Measurements from ENCODE around the gene CCDC73.
"Not testable (repeated sequence)": the region's sequence is repeated elsewhere in the genome, so short reads cannot be mapped to it uniquely, and the experiment has no call there.

The CCDC73 gene

DNA sequence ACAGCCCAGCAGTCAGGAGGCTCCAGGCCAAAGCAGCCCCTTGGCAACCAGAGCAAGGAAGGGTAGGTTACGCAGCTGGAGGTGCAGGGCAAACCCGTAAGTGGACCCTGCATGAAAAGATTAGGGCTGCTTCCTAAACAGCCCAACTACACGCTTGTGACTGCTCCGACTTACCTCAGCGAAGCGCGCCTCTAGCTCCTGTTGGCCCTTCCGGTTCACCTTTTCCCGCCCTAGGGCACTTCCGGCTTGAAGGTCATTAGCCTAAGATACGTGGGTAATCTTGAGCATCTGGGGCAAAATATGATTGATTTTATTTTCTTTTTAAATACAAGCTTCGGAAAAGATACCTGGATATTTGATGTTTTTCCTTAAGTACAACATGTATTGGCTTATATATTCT lies at the start of gene CCDC73:
TSS of gene CCDC73 (minus strand) at position 224 of the 400 bp plus-strand sequence. CDS start 34,419 bp downstream, outside the sequence.
- no peak for DNase-seq

GRCh38 chr11:32843544-32843943 lies 49.1 kb upstream of the CCDC73 start:
- DNase-seq, result no peak

GRCh38 chr11:32840587-32840986 lies 46.1 kb upstream of the CCDC73 start:
- DNase-seq, result no peak

- DNase-seq, result no peak
Observed at GRCh38 chr11:32839308-32839707, 44.8 kb upstream of the CCDC73 start.

DNA sequence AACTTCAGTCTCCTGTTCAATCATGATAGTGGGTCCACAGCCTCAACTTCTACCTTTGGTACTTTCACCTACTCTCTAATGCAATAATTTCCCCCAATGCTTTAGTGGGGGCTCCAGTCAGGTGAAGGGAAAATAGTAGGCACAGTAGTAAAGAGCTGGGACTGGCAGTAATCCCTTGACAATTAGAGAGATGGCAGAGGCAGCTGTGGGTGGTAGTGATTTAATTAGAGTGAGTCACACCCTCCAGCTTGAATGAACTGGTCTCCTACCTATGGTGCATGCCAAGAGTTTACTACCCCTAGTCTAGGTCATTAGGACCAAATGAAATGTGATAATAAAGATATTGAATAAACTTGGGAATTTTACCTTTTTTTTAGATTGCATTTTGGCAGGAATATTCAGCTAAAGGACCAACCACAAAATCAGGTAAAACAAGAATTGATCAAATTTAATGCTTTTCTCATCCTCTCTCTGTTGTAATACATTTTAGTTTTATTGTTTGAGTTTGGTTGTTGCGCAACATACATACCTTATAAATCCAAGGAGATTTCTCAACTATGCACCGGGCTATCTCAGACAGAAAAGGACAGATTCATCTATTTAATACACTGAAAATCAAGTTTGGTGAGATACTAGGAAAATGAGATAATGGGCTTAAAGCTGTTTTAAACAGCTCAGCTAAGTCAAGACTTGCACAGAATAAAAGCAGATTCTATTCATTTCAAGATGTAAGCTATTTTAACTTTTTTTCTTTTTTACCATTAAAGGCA lies 44.2 kb upstream of the CCDC73 start:
- no peak for DNase-seq

- DNase-seq, result no peak
Observed at GRCh38 chr11:32836946-32837345, 42.5 kb upstream of the CCDC73 start.

DNA sequence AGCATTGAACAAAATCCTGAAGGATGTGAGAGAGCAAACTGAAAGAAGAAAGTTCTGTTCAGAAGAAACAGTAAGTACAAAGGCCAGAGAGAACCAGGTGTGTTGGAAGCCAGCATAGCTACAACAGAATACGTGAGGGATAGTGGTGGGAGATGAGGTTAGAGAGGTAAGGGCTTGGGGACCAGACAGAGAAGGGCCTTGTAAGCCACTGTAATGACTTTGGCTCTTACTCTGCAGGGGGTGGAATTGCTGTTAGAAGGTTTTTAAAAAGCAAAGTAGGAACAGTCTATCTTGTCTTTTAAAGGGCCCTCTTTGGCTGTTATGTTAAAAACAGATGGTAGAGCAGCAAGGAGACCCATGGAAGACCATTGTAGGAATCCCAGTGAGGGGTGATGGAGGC lies 39.5 kb upstream of the CCDC73 start:
- DNase-seq, result no peak

GRCh38 chr11:32831221-32831620 lies 36.8 kb upstream of the CCDC73 start:
- no peak for DNase-seq

- no peak for DNase-seq
Observed at GRCh38 chr11:32830796-32831195, 36.3 kb upstream of the CCDC73 start.

DNA sequence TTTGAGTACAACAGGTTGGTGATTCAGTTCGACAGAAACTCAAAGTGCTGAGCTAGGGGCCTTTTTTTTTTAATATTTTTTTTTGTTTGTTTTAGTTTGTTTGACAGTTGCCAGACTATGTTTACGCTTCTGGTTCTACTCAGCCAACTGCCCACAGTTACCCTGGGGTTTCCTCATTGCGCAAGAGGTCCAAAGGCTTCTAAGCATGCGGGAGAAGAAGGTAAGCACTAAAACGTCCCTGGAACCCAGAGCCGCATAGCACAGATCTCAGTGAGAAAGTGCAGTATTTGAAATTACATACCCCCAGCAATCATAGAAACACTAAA lies 35.9 kb upstream of the CCDC73 start:
- DNase-seq, result no peak

DNA sequence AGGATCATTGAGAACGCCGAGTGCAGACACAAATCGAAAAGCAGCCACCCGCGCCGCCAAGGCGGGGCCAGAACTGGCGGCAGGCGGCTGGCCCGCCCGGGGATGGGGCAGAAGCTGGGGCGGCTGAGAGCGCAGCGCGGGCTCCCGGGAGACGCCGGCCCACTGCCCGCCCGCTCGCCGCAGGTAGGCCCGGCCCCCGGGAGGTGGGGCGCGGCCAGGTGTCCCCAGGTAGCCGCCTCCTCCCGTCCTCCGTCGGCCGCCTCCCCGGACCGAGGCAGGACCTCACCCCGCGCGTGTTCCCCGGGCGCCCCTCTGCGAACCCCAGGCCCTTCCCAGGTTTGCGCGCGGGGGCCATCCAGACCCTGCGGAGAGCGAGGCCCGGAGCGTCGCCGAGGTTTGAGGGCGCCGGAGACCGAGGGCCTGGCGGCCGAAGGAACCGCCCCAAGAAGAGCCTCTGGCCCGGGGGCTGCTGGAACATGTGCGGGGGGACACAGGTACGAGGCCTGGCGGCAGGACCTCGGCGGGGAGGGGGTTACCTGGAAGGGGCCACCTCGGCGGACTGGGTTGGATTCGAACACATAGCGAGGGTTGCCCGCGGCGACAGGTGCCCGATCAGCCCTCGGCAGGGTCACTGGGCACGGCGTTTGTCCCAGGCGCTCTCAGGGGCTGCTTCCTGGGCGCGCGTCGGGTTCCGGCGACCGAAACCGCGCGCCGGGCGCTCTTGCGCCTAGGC lies 35.4 kb upstream of the CCDC73 start, which contains the start of gene PRRG4:
TSS of gene PRRG4 (plus strand) at position 248 of the 733 bp plus-strand sequence. CDS start 603 bp downstream, outside the sequence.
- peak; percentile 19 for DNase-seq

GRCh38 chr11:32829157-32829679 lies 34.8 kb upstream of the CCDC73 start:
- no peak for DNase-seq

DNA sequence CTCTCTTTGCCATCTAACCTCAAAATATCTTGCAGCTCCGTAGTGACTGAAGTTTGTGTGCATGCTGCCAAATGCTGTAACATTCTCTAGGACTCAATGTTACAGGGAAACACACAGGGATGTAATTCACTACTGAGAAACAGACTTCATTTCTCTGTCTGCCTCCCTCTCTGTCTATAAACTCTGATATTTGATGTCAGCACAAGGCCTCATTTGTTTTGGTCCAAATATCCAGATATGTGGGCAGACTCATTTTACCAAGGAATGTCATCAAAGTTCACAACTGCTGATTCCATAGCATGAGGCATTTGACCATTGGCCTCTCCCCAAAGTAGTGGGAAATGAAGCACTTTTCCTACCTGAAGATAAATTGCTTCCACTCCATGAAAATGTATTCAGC lies 32.8 kb upstream of the CCDC73 start:
- DNase-seq, result no peak

GRCh38 chr11:32826113-32826512 lies 31.7 kb upstream of the CCDC73 start:
- DNase-seq, result no peak

DNA sequence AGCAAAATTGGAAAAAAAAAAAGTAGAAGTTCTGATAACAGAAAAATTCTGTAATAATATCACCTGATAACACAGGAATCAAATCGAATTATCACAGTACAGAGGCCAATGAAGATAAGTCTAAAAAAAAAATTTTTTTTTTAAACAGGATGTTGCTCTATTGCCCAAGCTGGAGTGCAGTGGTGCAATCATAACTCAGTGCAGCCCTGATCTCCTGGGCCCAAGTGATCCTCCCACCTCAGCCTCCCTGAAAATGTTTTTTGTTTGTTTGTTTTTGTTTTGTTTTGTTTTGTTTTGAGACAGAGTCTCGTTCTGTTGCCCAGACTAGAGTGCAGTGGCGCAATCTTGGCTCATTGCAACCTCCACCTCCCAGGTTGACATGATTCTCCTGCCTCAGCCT lies 29.2 kb upstream of the CCDC73 start:
- not testable (repeated sequence) for DNase-seq

GRCh38 chr11:32821917-32822560 lies 27.6 kb upstream of the CCDC73 start:
- no peak for DNase-seq

DNA sequence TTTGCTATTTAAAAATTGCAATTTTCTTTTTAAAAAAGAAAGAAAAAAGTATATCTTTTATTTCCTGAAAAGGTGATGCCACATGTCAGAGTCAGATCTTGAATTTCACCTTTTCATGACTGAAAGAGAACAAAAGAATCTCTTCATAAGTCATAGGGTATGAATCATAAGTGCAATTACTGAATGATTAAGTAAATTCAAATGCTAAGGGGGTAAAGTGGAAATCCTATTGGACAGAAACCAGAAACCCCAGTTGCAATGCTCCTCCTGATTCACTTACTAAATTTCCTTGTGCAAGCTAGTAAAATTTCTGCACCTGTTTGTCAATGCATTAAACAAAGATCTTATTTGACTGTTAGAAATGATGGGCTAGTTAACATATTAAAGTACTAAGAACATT lies 27.1 kb upstream of the CCDC73 start:
- no peak for DNase-seq

DNA sequence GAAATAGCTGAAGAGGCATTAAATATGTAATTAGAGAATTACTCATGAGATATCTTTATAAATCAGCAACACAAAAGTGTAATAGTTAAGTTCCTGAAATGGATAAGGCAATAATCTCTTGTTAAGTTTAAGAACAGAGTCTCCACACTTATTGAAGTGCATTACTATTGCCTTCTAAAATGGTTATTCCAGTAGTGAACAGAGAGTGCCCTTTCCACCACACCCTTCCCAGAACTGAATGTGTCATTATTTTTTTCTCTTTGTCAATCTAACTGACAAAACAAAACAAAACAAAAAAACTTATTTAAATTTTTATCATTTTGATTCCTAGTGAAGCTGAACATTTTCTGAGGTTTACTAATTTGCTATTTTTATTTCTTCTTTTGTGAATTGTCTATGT lies 26.0 kb upstream of the CCDC73 start:
- DNase-seq, result no peak

- no peak for DNase-seq
Observed at GRCh38 chr11:32819187-32819586, 24.7 kb upstream of the CCDC73 start.

DNA sequence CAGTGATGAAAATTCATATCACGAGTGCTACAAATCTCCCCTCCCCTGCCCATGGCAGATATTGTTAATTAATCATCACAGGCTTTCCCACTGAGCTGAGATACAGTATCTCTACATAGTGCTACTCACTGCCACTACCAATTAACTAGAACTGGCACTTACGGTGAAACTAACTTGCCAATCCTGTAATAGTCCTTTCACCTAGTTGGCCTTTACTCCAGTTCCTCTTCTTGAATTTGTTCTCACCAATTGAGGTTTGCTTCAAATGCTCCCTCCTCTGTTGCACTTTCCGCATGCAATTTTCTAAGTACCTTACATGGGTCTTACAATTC lies 23.4 kb upstream of the CCDC73 start:
- no peak for DNase-seq

- no peak for DNase-seq
Observed at GRCh38 chr11:32817181-32817851, 22.9 kb upstream of the CCDC73 start.

DNA sequence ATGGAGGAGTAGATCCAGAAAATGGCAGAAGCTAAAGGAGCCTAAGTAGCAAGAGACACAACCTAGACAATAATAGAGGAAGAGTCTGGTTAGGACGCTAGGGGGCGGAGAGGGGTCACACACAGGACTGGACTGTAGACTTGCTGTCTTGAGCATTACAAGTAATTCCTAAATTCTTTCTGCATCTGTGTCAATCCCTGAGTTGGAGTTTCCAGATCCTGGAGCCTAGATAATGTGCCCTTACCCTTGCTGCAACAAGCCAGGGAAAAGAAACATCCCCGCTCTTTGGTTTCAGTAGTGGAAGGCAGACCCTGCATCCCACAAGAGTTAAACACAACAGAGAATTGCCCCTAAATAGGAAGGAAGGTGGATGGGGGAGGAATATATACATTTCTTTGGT lies 14.9 kb upstream of the CCDC73 start:
- peak; percentile 63 for DNase-seq

GRCh38 chr11:32796425-32796824 lies 2.0 kb upstream of the CCDC73 start:
- no peak for DNase-seq

All from NCI-H187 treated with DMSO at 0.1 percent for 48 hours (cell line).